GM18507 (cell line): ENCODE results near the gene ARHGEF16.

ENCODE experiments used
- DNase-seq: peaks from one replicate; pipeline ENCODE4 v3.0.0; 2011; ENCODE audit warnings: low read depth; ENCODE audit not compliant: insufficient read length; ENCODE audit errors: extremely low spot score
- FAIRE-seq: peaks from 2 replicates; lab custom pipeline; 2011; peaks lifted over from hg19 to GRCh38; lab: Jason Lieb, UNC

ARHGEF16 gene

DNA sequence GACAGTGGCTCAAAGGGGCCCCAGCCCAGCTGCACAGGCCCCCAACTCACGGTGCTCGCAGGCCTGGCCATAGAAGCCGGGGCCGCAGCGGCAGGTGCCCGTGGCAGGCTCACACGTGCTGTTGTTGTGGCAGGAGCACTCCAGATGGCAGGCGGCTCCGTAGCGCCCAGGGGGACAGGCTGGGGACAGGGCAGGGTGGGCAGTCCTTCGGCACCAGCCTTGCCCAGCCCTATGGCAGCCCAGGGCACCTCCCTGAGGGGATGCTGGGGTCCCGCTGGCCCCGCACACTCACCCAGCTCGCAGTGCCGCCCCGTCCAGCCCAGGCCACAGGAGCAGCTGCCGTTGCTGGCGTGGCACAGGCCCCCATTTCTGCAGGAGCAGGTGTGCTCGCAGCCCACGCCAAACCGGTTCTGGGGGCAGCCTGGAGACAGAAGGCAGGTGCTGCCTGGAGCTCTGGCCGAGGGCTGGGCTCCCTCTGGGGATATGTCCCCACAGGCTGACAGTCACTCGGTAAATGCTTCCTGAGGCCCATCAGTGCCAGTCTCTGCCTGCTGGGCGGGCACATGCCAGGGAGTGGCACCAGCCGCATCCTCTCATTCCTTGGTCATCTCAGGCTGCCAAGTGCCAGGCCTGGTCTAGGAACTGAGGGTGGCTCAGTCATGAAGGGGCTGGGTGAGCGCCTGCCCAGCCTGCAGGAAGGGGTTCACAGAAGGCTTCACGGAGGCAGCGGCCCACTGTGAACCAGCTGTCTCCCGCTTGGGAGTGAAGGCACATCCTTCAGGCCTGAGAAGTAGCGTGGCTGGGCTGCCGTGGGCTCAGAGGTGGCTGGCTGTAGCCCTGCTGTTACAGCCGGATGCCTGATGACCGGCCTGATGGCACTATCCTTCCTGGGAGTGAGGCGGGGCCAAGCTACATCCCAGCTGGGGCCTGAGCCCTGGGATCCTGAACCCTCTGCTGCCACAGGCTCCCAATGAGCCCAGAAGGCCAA is 40.1 kb downstream of the ARHGEF16 start:
- no peak for FAIRE-seq
- no peak for DNase-seq

GRCh38 chr1:3495776-3496745 is 41.6 kb downstream of the ARHGEF16 start:
- FAIRE-seq: no peak
- no peak for DNase-seq

GRCh38 chr1:3496916-3497315 is 42.5 kb downstream of the ARHGEF16 start:
- DNase-seq (no peak), FAIRE-seq (no peak)

DNA sequence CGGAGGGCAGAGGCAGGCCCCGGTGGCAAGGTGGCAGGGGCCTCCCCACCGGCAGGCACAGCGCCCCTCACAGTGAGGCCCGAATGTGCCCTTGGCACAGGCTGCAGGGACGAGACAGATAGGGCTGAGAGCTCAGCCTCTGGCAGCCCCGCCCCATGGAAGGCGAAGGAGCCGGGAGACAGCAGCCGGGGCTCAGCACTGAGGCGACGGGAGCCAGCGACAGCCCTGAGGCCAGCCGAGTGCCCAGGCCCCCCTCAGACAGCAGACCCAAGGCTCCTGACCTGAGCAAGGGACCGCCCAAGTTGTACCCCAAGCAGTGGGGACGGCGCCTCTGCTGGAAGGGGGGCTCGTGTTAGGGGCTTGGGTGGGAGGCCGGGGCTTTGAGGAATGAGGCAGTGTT is 43.1 kb downstream of the ARHGEF16 start:
- DNase-seq (no peak), FAIRE-seq (no peak)

GRCh38 chr1:3498246-3498930 is 43.9 kb downstream of the ARHGEF16 start:
- no peak for DNase-seq
- no peak for FAIRE-seq

DNA sequence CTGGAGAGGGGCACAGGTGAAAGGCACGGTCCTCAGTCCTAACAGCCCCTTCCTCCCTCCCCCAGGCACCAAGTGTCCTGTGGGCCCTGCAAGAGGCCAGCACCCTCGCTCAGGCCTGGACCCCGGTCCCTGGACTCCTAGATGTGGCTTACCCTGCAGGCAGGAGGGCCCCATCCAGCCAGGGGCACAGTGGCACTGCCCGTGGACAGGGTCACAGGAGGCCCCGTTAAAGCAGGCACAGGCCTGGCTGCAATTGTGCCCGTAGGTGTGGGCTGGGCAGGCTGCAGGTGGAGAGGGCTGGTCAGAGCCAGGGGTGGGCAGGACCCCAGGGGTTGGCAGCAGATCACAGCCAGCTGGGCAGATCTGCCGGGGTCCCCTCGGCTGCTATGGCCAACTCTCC is 44.5 kb downstream of the ARHGEF16 start:
- DNase-seq: no peak
- FAIRE-seq: no peak

DNA sequence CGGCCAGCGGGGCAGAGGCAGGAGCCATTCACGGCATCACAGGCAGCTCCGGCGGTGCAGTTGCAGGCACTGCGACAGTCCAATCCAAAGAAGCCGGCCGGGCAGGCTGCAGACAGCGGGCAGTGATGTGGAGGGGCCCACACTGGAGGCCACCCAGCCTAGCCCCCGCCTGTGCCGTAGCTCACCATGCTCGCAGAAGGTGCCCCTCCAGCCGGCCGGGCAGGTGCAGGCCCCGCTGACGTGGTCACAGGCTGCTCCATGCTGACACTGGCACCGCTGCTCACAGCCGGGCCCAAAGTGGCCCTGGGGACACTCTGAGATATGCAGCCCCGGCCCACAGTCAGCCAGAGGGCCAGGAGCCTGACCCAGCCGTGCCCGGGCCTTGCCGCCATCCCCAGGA is 45.1 kb downstream of the ARHGEF16 start:
- DNase-seq: no peak
- no peak for FAIRE-seq

- no peak for FAIRE-seq
- no peak for DNase-seq
Measured at GRCh38 chr1:3500265-3500835, 45.9 kb downstream of the ARHGEF16 start.

GRCh38 chr1:3501437-3501836 is 47.0 kb downstream of the ARHGEF16 start:
- DNase-seq: no peak
- FAIRE-seq: no peak

- FAIRE-seq: no peak
- peak; percentile 60 for DNase-seq
Measured at GRCh38 chr1:3501856-3502640, 47.6 kb downstream of the ARHGEF16 start.

DNA sequence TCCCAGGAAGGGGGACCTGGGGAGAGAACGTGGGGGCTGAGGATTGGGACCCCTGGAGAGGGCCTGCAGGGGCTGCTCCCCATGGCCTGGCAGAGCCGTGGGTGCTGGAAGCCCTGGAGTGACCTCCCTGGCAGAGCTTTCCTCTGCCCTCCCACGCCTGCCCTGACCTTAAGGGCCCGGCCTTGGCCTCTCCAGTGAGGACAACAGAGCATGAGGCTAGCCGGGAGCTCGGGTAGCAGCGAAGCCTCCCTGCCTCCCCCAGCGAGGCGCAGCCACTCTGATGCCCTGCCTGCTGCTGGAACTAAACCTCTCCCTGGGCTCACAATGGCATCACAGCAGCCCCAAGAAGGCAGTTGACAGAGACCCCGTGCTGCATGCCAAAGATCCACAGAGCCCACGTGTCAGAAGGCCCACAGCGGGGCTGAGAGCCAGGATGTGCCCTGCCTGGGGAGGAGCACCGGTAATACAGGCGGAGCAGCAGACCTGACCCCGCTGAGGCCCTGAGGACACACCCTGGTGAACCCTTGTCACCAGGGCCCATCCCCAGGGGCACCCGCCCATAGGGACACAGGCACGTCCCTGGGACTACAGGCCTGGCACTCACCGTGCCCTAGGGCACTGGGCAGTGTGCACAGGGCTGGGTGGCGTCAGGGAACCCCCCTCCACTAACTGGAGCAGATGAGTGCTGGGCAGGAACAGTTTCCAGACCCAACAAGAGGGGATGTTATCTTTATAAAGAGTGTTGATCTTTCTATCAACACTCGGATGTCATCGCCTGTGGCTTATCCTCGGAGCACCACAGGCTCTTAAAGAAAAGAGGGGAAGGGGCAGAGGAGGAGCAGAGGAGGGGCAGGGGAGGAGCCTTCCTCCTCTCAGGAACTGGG is 48.4 kb downstream of the ARHGEF16 start:
- FAIRE-seq (no peak), DNase-seq (no peak)

DNA sequence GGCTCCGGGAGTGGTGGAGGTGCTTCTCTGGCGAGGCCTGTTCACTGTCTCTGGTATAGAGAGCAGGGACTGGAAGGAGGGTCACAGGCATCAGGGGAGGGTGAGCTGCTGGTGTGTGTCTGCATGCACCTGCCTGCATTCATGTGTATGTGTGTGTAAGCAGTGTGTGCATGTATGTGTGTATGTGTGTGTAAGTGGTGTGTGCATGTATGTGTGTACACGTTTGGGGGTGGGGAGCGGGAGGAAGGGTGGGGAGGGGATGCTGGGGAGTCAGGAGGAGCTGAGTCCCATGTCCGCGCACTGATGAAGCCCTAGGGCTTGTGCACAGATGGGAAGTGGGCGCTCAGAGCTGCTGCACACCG is 49.0 kb downstream of the ARHGEF16 start:
- FAIRE-seq (no peak), DNase-seq (no peak)

DNA sequence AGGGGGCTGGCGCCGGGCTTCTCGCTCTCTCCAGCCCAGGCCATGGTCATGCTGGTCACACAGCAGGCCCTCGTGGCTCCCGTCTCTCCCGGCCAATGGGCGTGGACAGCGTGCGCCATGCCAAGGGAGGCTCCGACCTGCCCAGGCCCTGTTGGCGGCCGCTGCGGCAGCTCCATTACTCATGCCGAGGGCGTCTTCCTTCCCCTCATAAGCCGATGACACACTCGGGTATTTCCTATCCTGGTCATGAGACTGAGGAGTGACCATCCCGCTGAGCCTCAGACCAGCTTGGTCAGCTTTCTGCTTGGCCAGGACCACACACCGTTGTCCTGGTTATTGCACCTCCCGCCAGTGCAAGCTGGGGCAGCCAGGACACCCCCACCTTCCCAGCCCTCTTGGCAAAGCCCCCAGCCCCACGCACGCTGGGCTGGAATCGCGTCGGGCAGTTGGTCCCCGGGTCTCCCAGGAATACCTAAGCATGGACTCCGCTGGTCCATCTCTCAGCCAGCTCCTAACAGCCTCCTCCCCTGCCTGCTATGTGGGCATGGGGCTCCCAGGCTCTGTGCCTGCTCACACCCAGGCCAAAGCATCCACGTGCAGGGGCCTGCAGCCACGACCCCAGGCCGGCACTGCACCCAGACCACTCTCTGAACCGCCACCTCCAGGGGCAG is 49.8 kb downstream of the ARHGEF16 start:
- FAIRE-seq (no peak), DNase-seq (no peak)

DNA sequence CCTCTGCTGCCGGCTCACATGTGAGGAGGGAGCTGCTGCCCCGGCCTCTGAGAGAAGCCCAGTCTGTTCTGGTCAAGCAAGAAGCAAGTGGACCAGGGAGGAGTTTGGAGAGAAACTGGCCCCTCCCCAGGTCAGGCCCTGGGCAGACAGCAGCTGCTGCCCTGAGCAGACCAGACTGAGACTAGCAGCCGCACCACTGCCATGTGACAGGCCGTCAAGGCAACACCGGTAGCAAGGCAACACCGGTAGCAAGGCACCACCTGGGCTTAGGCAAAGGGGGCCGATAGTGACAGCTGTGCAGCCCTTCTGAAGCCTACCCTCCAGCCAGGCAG is 50.3 kb downstream of the ARHGEF16 start:
- FAIRE-seq (no peak), DNase-seq (no peak)

DNA sequence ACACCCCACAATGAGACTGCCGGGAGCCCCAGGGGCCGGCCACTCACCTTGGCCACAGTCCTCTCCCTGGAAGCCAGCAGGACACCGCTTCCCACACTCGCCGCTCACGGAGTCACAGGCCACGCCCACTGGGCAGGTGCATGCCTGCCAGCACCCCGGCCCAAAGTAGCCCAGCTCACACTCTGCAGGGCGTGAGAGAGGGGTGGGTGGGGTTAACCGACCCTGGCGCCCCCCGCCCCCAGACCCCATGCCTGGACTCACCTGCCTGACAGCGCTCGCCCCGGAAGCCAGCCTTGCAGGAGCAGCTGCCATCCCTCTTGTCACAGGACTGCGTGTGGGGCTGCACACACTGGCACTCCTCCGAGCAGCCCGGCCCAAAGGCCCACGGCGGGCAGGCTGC is 50.7 kb downstream of the ARHGEF16 start:
- DNase-seq (no peak), FAIRE-seq (no peak)

GRCh38 chr1:3506041-3506440 is 51.6 kb downstream of the ARHGEF16 start:
- DNase-seq (no peak), FAIRE-seq (no peak)

DNA sequence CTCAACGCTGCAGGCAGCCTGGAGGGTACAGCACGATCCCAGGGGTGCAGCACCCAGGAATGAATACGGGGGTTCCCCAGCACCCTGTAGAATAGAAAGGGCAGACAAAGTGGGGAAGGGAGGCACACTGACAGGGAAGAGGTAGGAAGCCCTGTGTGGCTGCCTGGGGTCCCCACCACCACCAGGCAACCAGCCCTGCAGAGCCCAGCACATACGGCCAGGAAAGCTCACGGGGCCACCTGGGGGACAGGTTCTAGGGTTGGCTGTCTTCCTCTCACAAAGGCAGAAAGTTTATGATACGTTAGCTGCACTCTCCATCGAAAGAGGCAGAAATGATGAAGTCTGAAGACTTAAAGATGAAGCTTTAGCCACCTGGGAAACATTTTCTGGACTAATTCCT is 52.5 kb downstream of the ARHGEF16 start:
- DNase-seq: no peak
- FAIRE-seq: no peak
